Activated CD4-positive, alpha-beta T cell treated with anti-CD3 and anti-CD28 coated beads, Interleukin-2, amount 10 ng/mL, durations not matched to agents 7 days and 5 days (primary cell): ENCODE measurements around the gene CUL2. TPM values are rescaled to one million over a fixed set of nuclear protein-coding genes. Genes with fewer than 3 reads are reported as not detected.

Experiments used
- CTCF ChIA-PET: fragments of 350-600 bp; sonication (Branson Sonifier 250); formaldehyde crosslinking; loops from one replicate; lab custom pipeline; 2021; ENCODE audit warnings: antibody characterized with exemption; lab: Charles Lee
- POLR2A ChIA-PET: fragments of 350-600 bp; sonication (Branson Sonifier 250); formaldehyde crosslinking; loops from one replicate; lab custom pipeline; 2021; ENCODE audit warnings: antibody characterized with exemption; lab: Charles Lee
- DNase-seq: peaks from one replicate; pipeline ENCODE4 v3.0.0-alpha.2; 2020
- H3K27ac Mint-ChIP-seq: one replicate; pipeline ENCODE4 v1.8.0; 2021; ENCODE audit warnings: mild to moderate bottlenecking, moderate library complexity, mixed read lengths
- H3K27me3 Mint-ChIP-seq: one replicate; pipeline ENCODE4 v1.8.0; 2021; ENCODE audit warnings: mixed read lengths
- H3K36me3 Mint-ChIP-seq: one replicate; pipeline ENCODE4 v1.8.0; 2021; ENCODE audit warnings: low read depth, mixed read lengths
- H3K4me1 Mint-ChIP-seq: one replicate; pipeline ENCODE4 v1.8.0; 2021; ENCODE audit warnings: mixed read lengths
- H3K4me3 Mint-ChIP-seq: one replicate; pipeline ENCODE4 v1.8.0; 2021; ENCODE audit warnings: mild to moderate bottlenecking, moderate library complexity, mixed read lengths
- H3K9me3 Mint-ChIP-seq: one replicate; pipeline ENCODE4 v1.8.0; 2021; ENCODE audit warnings: mixed read lengths
- total RNA-seq, 2 experiments: library from RNA; stranded (reverse); gene quantifications; one replicate each; pipeline ENCODE4 v1.2.3, GENCODE V29; 2021

Gene CUL2
- total RNA-seq, 2 experiments from 2014 or later, result 37.1 to 45.8 TPM

- Mint-ChIP-seq H3K4me3 (no peak overlapping the region), H3K4me1 (no peaks in the 10 kb centered on the region), H3K9me3 (no peaks in the 10 kb centered on the region), H3K27ac (no peak overlapping the region), H3K27me3 (no peaks in the 10 kb centered on the region), H3K36me3 (peaks cover 46% of the 10 kb centered on the region)
- ChIA-PET CTCF (interaction anchor here (0.5 to 1.1 kb wide), 2 partner anchors 11 to 48 kb away, joined by 3 to 4 read pairs; no protein-coding TSS in a partner anchor), POLR2A (no interaction called here)
- DNase-seq, result no peak
Measured at GRCh38 chr10:35041502-35041879, 48.6 kb downstream of the CUL2 start.

- Mint-ChIP-seq H3K4me3 (no peak overlapping the region), H3K27ac (no peak overlapping the region), H3K4me1 (peaks cover 5% of the 10 kb centered on the region), H3K36me3 (peaks cover 46% of the 10 kb centered on the region), H3K9me3 (no peaks in the 10 kb centered on the region), H3K27me3 (no peaks in the 10 kb centered on the region)
- POLR2A ChIA-PET, result no interaction called here
- no peak for DNase-seq
- CTCF ChIA-PET, result interaction anchor here (0.5 to 1.1 kb wide), 2 partner anchors 12 to 48 kb away, joined by 3 to 4 read pairs; no protein-coding TSS in a partner anchor
Measured at GRCh38 chr10:35040760-35041501, 49.2 kb downstream of the CUL2 start.

- ChIA-PET CTCF (interaction anchor here (1.4 kb wide), 1 partner anchor 11 kb away, joined by 3 read pairs; no protein-coding TSS in a partner anchor), POLR2A (no interaction called here)
- Mint-ChIP-seq H3K9me3 (no peaks in the 10 kb centered on the region), H3K27ac (no peak overlapping the region), H3K4me1 (peaks cover 6% of the 10 kb centered on the region), H3K27me3 (no peaks in the 10 kb centered on the region), H3K36me3 (peaks cover 38% of the 10 kb centered on the region), H3K4me3 (no peak overlapping the region)
- no peak for DNase-seq
Measured at GRCh38 chr10:35037104-35037503, 53.0 kb downstream of the CUL2 start.

GRCh38 chr10:35035606-35036005 is 54.5 kb downstream of the CUL2 start:
- Mint-ChIP-seq H3K36me3 (peaks cover 38% of the 10 kb centered on the region), H3K27me3 (no peaks in the 10 kb centered on the region), H3K9me3 (no peaks in the 10 kb centered on the region), H3K27ac (no peak overlapping the region), H3K4me3 (no peak overlapping the region), H3K4me1 (peaks cover 6% of the 10 kb centered on the region)
- CTCF ChIA-PET, result interaction anchor here (1.8 kb wide), 1 partner anchor 10 kb away, joined by 5 read pairs; no protein-coding TSS in a partner anchor
- POLR2A ChIA-PET, result no interaction called here
- no peak for DNase-seq

GRCh38 chr10:35027567-35027966 is 62.6 kb downstream of the CUL2 start:
- Mint-ChIP-seq H3K9me3 (no peaks in the 10 kb centered on the region), H3K4me1 (no peaks in the 10 kb centered on the region), H3K27me3 (no peaks in the 10 kb centered on the region), H3K36me3 (peaks cover 38% of the 10 kb centered on the region), H3K4me3 (no peak overlapping the region), H3K27ac (no peak overlapping the region)
- DNase-seq, result no peak
- POLR2A ChIA-PET, result no interaction called here
- CTCF ChIA-PET, result interaction anchor here (2.0 kb wide), 1 partner anchor 9 kb away, joined by 5 read pairs; no protein-coding TSS in a partner anchor

GRCh38 chr10:35025916-35026315 is 64.2 kb downstream of the CUL2 start:
- Mint-ChIP-seq H3K4me3 (no peak overlapping the region), H3K4me1 (no peaks in the 10 kb centered on the region)
- POLR2A ChIA-PET, result no interaction called here

GRCh38 chr10:35020481-35020880 is 69.7 kb downstream of the CUL2 start:
- no peaks in the 10 kb centered on the region for H3K9me3 Mint-ChIP-seq
- DNase-seq, result no peak
- no peak overlapping the region for H3K27ac Mint-ChIP-seq
- ChIA-PET POLR2A (no interaction called here), CTCF (no interaction called here)
- H3K27me3 Mint-ChIP-seq, result no peaks in the 10 kb centered on the region
- peaks cover 8% of the 10 kb centered on the region for H3K4me1 Mint-ChIP-seq
- H3K4me3 Mint-ChIP-seq, result no peak overlapping the region
- H3K36me3 Mint-ChIP-seq, result peaks cover 41% of the 10 kb centered on the region

More at GRCh38 chr10:35025916-35026315, 64.2 kb downstream of the CUL2 start:
- CTCF ChIA-PET, result interaction anchor here (0.5 to 2.4 kb wide), 4 partner anchors 12 to 64 kb away, joined by 3 to 7 read pairs (median 4); no protein-coding TSS in a partner anchor
- H3K9me3 Mint-ChIP-seq, result no peaks in the 10 kb centered on the region
- peaks cover 41% of the 10 kb centered on the region for H3K36me3 Mint-ChIP-seq
- H3K27me3 Mint-ChIP-seq, result no peaks in the 10 kb centered on the region
- DNase-seq, result no peak
- no peak overlapping the region for H3K27ac Mint-ChIP-seq

GRCh38 chr10:35019041-35020024 is 70.8 kb downstream of the CUL2 start:
- H3K27ac Mint-ChIP-seq, result no peak overlapping the region
- H3K27me3 Mint-ChIP-seq, result no peaks in the 10 kb centered on the region
- H3K4me1 Mint-ChIP-seq, result peaks cover 8% of the 10 kb centered on the region
- DNase-seq, result no peak
- ChIA-PET POLR2A (interaction anchor here (0.7 kb wide), 1 partner anchor 47 kb away, joined by 3 read pairs; no protein-coding TSS in a partner anchor), CTCF (interaction anchor here (0.6 to 1.8 kb wide), 2 partner anchors 9 to 76 kb away, joined by 3 to 5 read pairs; no protein-coding TSS in a partner anchor)
- no peak overlapping the region for H3K4me3 Mint-ChIP-seq
- H3K36me3 Mint-ChIP-seq, result peaks cover 36% of the 10 kb centered on the region
- H3K9me3 Mint-ChIP-seq, result no peaks in the 10 kb centered on the region

GRCh38 chr10:35017608-35018007 is 72.5 kb downstream of the CUL2 start:
- peaks cover 13% of the 10 kb centered on the region for H3K4me1 Mint-ChIP-seq
- ChIA-PET CTCF (interaction anchor here (1.6 to 1.8 kb wide), 2 partner anchors 11 to 23 kb away, joined by 5 to 8 read pairs; no protein-coding TSS in a partner anchor), POLR2A (no interaction called here)
- no peaks in the 10 kb centered on the region for H3K9me3 Mint-ChIP-seq
- peaks cover 33% of the 10 kb centered on the region for H3K36me3 Mint-ChIP-seq
- DNase-seq, result no peak
- no peak overlapping the region for H3K4me3 Mint-ChIP-seq
- no peak overlapping the region for H3K27ac Mint-ChIP-seq
- H3K27me3 Mint-ChIP-seq, result no peaks in the 10 kb centered on the region

GRCh38 chr10:35015843-35016408 is 74.2 kb downstream of the CUL2 start:
- Mint-ChIP-seq H3K4me3 (no peak overlapping the region), H3K4me1 (peaks cover 25% of the 10 kb centered on the region), H3K9me3 (no peaks in the 10 kb centered on the region), H3K27ac (no peak overlapping the region), H3K27me3 (no peaks in the 10 kb centered on the region), H3K36me3 (peaks cover 33% of the 10 kb centered on the region)
- no peak for DNase-seq
- ChIA-PET CTCF (no interaction called here), POLR2A (no interaction called here)

- H3K4me1 Mint-ChIP-seq, result peaks cover 21% of the 10 kb centered on the region
- CTCF ChIA-PET, result interaction anchor here (1.2 kb wide), 1 partner anchor 16 kb away, joined by 3 read pairs; no protein-coding TSS in a partner anchor
- no peak for DNase-seq
- H3K36me3 Mint-ChIP-seq, result peaks cover 45% of the 10 kb centered on the region
- H3K27ac Mint-ChIP-seq, result no peak overlapping the region
- no peak overlapping the region for H3K4me3 Mint-ChIP-seq
- POLR2A ChIA-PET, result no interaction called here
- H3K9me3 Mint-ChIP-seq, result no peaks in the 10 kb centered on the region
- no peaks in the 10 kb centered on the region for H3K27me3 Mint-ChIP-seq
Measured at GRCh38 chr10:35012781-35013180, 77.4 kb downstream of the CUL2 start.

GRCh38 chr10:35011771-35012191 is 78.4 kb downstream of the CUL2 start:
- Mint-ChIP-seq H3K27ac (peak overlapping the region; percentile 83), H3K36me3 (peaks cover 45% of the 10 kb centered on the region), H3K4me3 (peak overlapping the region; percentile 15), H3K4me1 (peaks cover 18% of the 10 kb centered on the region), H3K9me3 (no peaks in the 10 kb centered on the region), H3K27me3 (no peaks in the 10 kb centered on the region)
- CTCF ChIA-PET, result no interaction called here
- POLR2A ChIA-PET, result no interaction called here
- DNase-seq, result peak; percentile 16
